Trophoblast cell (in vitro differentiated cells and primary cell): Measurements from ENCODE around the gene POC1A.

Experiments used
- DNase-seq, 2 donors: peaks; one replicate each; pipeline ENCODE4 v3.0.0-alpha.2; 2016
- H2AFZ ChIP-seq: 2 replicates; pipeline ENCODE4 v1.6.1; 2013; ENCODE audit warnings: low read length, moderate library complexity, mild to moderate bottlenecking; ENCODE audit not compliant: insufficient read depth, poor library complexity
- H2AK5ac ChIP-seq: 2 replicates; pipeline ENCODE4 v1.6.1; 2013; ENCODE audit warnings: mild to moderate bottlenecking, low read length
- H2BK120ac ChIP-seq: 2 replicates; pipeline ENCODE4 v1.6.1; 2013; ENCODE audit warnings: low read length, mild to moderate bottlenecking, moderate library complexity; ENCODE audit not compliant: insufficient read depth, poor library complexity
- H2BK12ac ChIP-seq: 2 replicates; pipeline ENCODE4 v1.6.1; 2013; ENCODE audit warnings: mild to moderate bottlenecking, low read length, moderate library complexity
- H2BK5ac ChIP-seq: 2 replicates; pipeline ENCODE4 v1.6.1; 2013; ENCODE audit warnings: low read length, low read depth, moderate library complexity, mild to moderate bottlenecking; ENCODE audit not compliant: poor library complexity
- H3K14ac ChIP-seq: 2 replicates; pipeline ENCODE4 v1.6.1; 2013; ENCODE audit warnings: mild to moderate bottlenecking, low read length
- H3K18ac ChIP-seq: 2 replicates; pipeline ENCODE4 v1.6.1; 2013; ENCODE audit warnings: mild to moderate bottlenecking, low read length
- H3K23ac ChIP-seq: 2 replicates; pipeline ENCODE4 v1.6.1; 2013; ENCODE audit warnings: low read length
- H3K27ac ChIP-seq: 2 replicates; pipeline ENCODE4 v1.5.1; 2013; ENCODE audit warnings: low read depth, mild to moderate bottlenecking, inconsistent platforms, low read length, moderate library complexity
- H3K27me3 ChIP-seq: 2 replicates; pipeline ENCODE4 v1.6.1; 2013; ENCODE audit warnings: inconsistent platforms, mild to moderate bottlenecking, low read length, moderate library complexity; ENCODE audit not compliant: insufficient read depth
- H3K36me3 ChIP-seq, 2 experiments: 1 replicate in 1 of 2; 2 replicates in 1 of 2; pipeline ENCODE4 v1.6.1; 2013; ENCODE audit warnings: low read length in 2 of 2, mild to moderate bottlenecking in 2 of 2, moderate library complexity in 1 of 2; ENCODE audit not compliant: insufficient read depth in 2 of 2, control insufficient read depth in 1 of 2
- H3K4ac ChIP-seq: 2 replicates; pipeline ENCODE4 v1.6.1; 2013; ENCODE audit warnings: low read depth, mild to moderate bottlenecking, low read length, moderate library complexity
- H3K4me1 ChIP-seq, 2 experiments: 1 replicate in 1 of 2; 2 replicates in 1 of 2; pipeline ENCODE4 v1.6.1; 2013; ENCODE audit warnings: low read length in 2 of 2, mild to moderate bottlenecking in 2 of 2, moderate library complexity in 1 of 2; ENCODE audit not compliant: insufficient read depth in 2 of 2, control insufficient read depth in 1 of 2
- H3K4me2 ChIP-seq: 2 replicates; pipeline ENCODE4 v1.6.1; 2013; ENCODE audit warnings: inconsistent platforms, mild to moderate bottlenecking, low read length, moderate library complexity
- H3K4me3 ChIP-seq: 2 replicates; pipeline ENCODE4 v1.5.1; 2013; ENCODE audit warnings: mild to moderate bottlenecking, low read depth, low read length, inconsistent platforms
- H3K79me1 ChIP-seq: one replicate; pipeline ENCODE4 v1.6.1; 2013; ENCODE audit warnings: low read length
- H3K79me2 ChIP-seq: 2 replicates; pipeline ENCODE4 v1.6.1; 2013; ENCODE audit warnings: low read length, mild to moderate bottlenecking; ENCODE audit not compliant: control insufficient read depth, insufficient read depth, poor library complexity
- H3K9ac ChIP-seq: 2 replicates; pipeline ENCODE4 v1.6.1; 2013; ENCODE audit warnings: mild to moderate bottlenecking, low read length
- H3K9me3 ChIP-seq: 2 replicates; pipeline ENCODE4 v1.6.1; 2013; ENCODE audit warnings: low read depth, mild to moderate bottlenecking, control low read depth, inconsistent platforms, low read length; ENCODE audit not compliant: insufficient read depth
- H4K12ac ChIP-seq: 2 replicates; pipeline ENCODE4 v1.6.1; 2013; ENCODE audit warnings: low read depth, mild to moderate bottlenecking, low read length, moderate library complexity
- H4K8ac ChIP-seq: 2 replicates; pipeline ENCODE4 v1.6.1; 2013; ENCODE audit warnings: low read depth, mild to moderate bottlenecking, low read length, moderate library complexity
- H4K91ac ChIP-seq: one replicate; pipeline ENCODE4 v1.6.1; 2013; ENCODE audit warnings: low read depth, mild to moderate bottlenecking, low read length, moderate library complexity
- WGBS: extraction: QIAGEN DNeasy Blood & Tissue Kit; methylation state at CpG from one replicate; pipeline ENCODE4 v1.1.7; 2013; ENCODE audit warnings: missing lambda C conversion rate; ENCODE audit not compliant: insufficient read length, insufficient coverage; ENCODE audit errors: extremely low coverage; 5-methylcytosine and 5-hydroxymethylcytosine counted together

Gene POC1A

DNA sequence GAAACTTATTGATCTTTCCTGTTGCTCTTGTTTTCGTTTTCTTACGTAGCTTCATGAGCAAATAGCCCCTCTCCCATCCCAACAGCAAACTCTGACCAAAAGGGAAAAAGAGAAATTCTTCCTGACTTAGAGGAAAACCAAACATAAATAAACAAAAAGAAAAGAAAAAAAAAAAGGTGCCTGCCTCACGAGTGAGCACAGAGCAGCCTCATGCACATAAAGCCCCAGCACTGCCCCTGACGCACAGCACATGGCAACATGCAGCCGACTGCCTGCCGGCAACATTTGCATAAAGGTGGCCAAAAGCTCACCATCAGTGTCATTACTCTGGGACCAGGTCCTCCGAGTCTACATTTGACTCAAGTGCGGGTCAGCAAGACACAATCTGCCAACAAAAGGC is 6.4 kb downstream of the POC1A start:
- H3K27me3 ChIP-seq: no peaks in the 10 kb centered on the region
- no peak overlapping the region for H2AFZ ChIP-seq
- H3K9me3 ChIP-seq: peaks cover 2% of the 10 kb centered on the region
- no CpG with 5 or more reads among the region's 8 CpGs for WGBS
- H2AK5ac ChIP-seq: no peak overlapping the region
- no peaks in the 10 kb centered on the region for H3K79me2 ChIP-seq
- no peak overlapping the region for H3K9ac ChIP-seq
- no peak overlapping the region for H2BK12ac ChIP-seq
- H3K4me2 ChIP-seq: no peak overlapping the region
- DNase-seq: no peak
- H3K36me3 ChIP-seq: peaks cover 45 to 52% of the 10 kb centered on the region in 2 experiments
- H3K4me1 ChIP-seq: peaks cover 0 to 2% of the 10 kb centered on the region in 2 experiments
- no peak overlapping the region for H3K18ac ChIP-seq
- no peak overlapping the region for H3K4ac ChIP-seq
- no peak overlapping the region for H2BK5ac ChIP-seq
- no peak overlapping the region for H3K23ac ChIP-seq
- H3K14ac ChIP-seq: no peak overlapping the region
- no peaks in the 10 kb centered on the region for H3K79me1 ChIP-seq
- no peak overlapping the region for H4K91ac ChIP-seq
- H2BK120ac ChIP-seq: no peak overlapping the region
- H3K27ac ChIP-seq: no peak overlapping the region
- H3K4me3 ChIP-seq: no peak overlapping the region
- H4K12ac ChIP-seq: no peak overlapping the region
- no peak overlapping the region for H4K8ac ChIP-seq

DNA sequence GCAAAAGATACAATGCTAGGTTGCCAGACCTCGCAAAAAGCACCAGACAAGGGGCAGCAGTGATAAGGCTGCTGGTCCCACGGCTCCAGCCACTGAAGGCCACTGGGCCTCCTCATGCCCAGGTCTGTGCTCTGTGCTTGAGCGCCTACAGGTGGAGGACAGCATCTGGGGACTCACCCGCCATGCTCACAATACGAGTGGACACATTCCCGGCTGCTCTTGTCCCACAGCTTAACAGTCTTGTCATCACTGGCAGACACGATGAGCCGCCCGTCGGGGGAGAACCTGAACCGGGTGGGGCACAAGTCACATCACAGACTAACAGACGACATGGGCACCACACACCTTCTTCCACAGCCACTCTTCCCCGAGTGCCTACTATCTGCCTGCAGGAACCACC is 7.4 kb downstream of the POC1A start:
- H3K79me2 ChIP-seq: no peaks in the 10 kb centered on the region
- no peak overlapping the region for H3K23ac ChIP-seq
- H3K18ac ChIP-seq: no peak overlapping the region
- no peak overlapping the region for H2BK12ac ChIP-seq
- H3K9me3 ChIP-seq: peaks cover 2% of the 10 kb centered on the region
- no CpG with 5 or more reads among the region's 13 CpGs for WGBS
- no peak overlapping the region for H2BK5ac ChIP-seq
- H4K8ac ChIP-seq: no peak overlapping the region
- H2AFZ ChIP-seq: no peak overlapping the region
- no peak overlapping the region for H3K4ac ChIP-seq
- no peak overlapping the region for H4K91ac ChIP-seq
- no peak overlapping the region for H2AK5ac ChIP-seq
- H3K36me3 ChIP-seq: peaks cover 53 to 55% of the 10 kb centered on the region in 2 experiments
- no peak overlapping the region for H3K4me3 ChIP-seq
- H3K27ac ChIP-seq: no peak overlapping the region
- H3K4me1 ChIP-seq: peaks cover 0 to 2% of the 10 kb centered on the region in 2 experiments
- H3K14ac ChIP-seq: no peak overlapping the region
- no peak overlapping the region for H4K12ac ChIP-seq
- H3K9ac ChIP-seq: no peak overlapping the region
- no peaks in the 10 kb centered on the region for H3K79me1 ChIP-seq
- DNase-seq: no peak
- no peaks in the 10 kb centered on the region for H3K27me3 ChIP-seq
- H2BK120ac ChIP-seq: no peak overlapping the region
- no peak overlapping the region for H3K4me2 ChIP-seq

DNA sequence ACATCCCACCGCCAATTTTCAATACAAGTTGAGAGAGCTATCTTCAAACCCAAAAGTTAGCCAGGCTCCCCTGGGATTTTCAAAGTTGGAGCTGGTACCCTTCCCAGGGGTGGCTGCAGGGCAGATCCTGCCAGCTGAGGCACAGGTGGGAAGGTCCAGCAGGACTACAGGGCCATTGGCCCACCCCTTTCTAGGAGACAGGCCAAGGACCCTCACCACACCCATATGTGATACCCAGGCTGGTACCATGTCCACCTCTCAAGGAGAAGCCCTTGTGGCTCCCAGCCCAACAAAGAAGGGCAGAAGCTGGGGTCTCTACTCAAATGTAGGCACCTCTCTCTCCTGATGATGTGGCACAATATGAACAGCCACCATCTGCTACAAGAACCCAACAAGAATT is 8.0 kb downstream of the POC1A start:
- Histone ChIP-seq H4K12ac (no peak overlapping the region), H3K4me3 (no peak overlapping the region), H3K14ac (no peak overlapping the region), H4K91ac (no peak overlapping the region), H3K18ac (no peak overlapping the region), H3K23ac (no peak overlapping the region), H3K79me2 (no peaks in the 10 kb centered on the region), H2BK12ac (no peak overlapping the region), H3K79me1 (no peaks in the 10 kb centered on the region), H2BK120ac (no peak overlapping the region), H2AK5ac (no peak overlapping the region), H3K27me3 (no peaks in the 10 kb centered on the region), H3K4me2 (no peak overlapping the region), H3K4ac (no peak overlapping the region), H3K4me1 (peaks cover 0 to 2% of the 10 kb centered on the region in 2 experiments), H3K9me3 (peaks cover 2% of the 10 kb centered on the region), H4K8ac (no peak overlapping the region), H2AFZ (no peak overlapping the region), H3K36me3 (peaks cover 56 to 59% of the 10 kb centered on the region in 2 experiments), H3K9ac (no peak overlapping the region), H3K27ac (no peak overlapping the region), H2BK5ac (no peak overlapping the region)
- no peak for DNase-seq
- no CpG with 5 or more reads among the region's 1 CpG for WGBS

DNA sequence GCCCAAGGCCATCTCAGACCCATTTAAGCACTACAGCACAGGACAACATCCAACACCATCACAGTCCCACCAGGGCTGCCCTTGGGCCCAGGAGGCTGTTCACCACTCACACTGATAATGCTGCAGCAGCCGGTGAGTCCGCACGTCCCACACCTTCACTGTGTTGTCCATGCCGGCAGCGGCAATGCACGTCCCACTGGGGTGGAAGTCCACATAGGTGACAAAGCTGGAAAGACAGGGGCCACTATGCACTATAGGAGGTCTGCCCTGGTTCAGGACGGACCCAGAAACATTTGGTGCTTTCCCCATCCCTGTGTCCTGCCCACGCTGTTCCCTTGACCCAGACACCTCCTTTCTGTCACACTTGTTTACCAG is 8.5 kb downstream of the POC1A start:
- peaks cover 0 to 2% of the 10 kb centered on the region in 2 experiments for H3K4me1 ChIP-seq
- WGBS: no CpG with 5 or more reads among the region's 8 CpGs
- no peaks in the 10 kb centered on the region for H3K79me2 ChIP-seq
- no peak overlapping the region for H4K91ac ChIP-seq
- DNase-seq: no peak
- peaks cover 2% of the 10 kb centered on the region for H3K9me3 ChIP-seq
- no peak overlapping the region for H3K23ac ChIP-seq
- no peak overlapping the region for H4K8ac ChIP-seq
- no peak overlapping the region for H3K18ac ChIP-seq
- H3K27ac ChIP-seq: no peak overlapping the region
- H3K9ac ChIP-seq: no peak overlapping the region
- H3K4me3 ChIP-seq: no peak overlapping the region
- H3K4ac ChIP-seq: no peak overlapping the region
- no peak overlapping the region for H2AFZ ChIP-seq
- H3K27me3 ChIP-seq: no peaks in the 10 kb centered on the region
- no peak overlapping the region for H2BK5ac ChIP-seq
- H2BK12ac ChIP-seq: no peak overlapping the region
- peaks cover 59 to 60% of the 10 kb centered on the region in 2 experiments for H3K36me3 ChIP-seq
- no peak overlapping the region for H4K12ac ChIP-seq
- no peak overlapping the region for H3K4me2 ChIP-seq
- H3K79me1 ChIP-seq: no peaks in the 10 kb centered on the region
- no peak overlapping the region for H2AK5ac ChIP-seq
- H3K14ac ChIP-seq: no peak overlapping the region
- H2BK120ac ChIP-seq: no peak overlapping the region
